Measurements from ENCODE around the gene UVRAG. TPM values are rescaled to one million over a fixed set of nuclear protein-coding genes. Genes with fewer than 3 reads are reported as not detected.
A peak's percentile ranks its signal among the peaks of the same experiment; 100 is the strongest.

The UVRAG gene
- total and polyA plus RNA-seq, 2 of the 13 experiments (the other 11 are each of a cell fraction or from before 2014, with no cell fraction given) = 9.7 to 17.3 TPM

GRCh38 chr11:75795276-75796090, 19.5 kb upstream of the UVRAG start (continued):
- TF ChIP-seq ZNF724P (CRISPR knock-in tag; IDR thresholded peaks at IDR 0.05; ENCODE audit: borderline replicate concordance) = no peak
- TF ChIP-seq SOX6 (IDR thresholded peaks at IDR 0.05) = no peak
- peak; percentile 36; the same call in 1 of the 2 replicates for TF ChIP-seq SOX6 (CRISPR knock-in tag; IDR thresholded peaks at IDR 0.05)
- TF ChIP-seq PRDM10 (CRISPR knock-in tag; IDR thresholded peaks at IDR 0.05; ENCODE audit: low read depth) = no peak; the same call in 1 of the 2 replicates
- no peak for TF ChIP-seq ZNF333 (CRISPR knock-in tag; IDR thresholded peaks at IDR 0.05; ENCODE audit: borderline replicate concordance)
- no peak for TF ChIP-seq AFF4 (CRISPR knock-in tag; IDR thresholded peaks at IDR 0.05)
- no peak for TF ChIP-seq ZBTB49 (CRISPR knock-in tag; IDR thresholded peaks at IDR 0.05; ENCODE audit: borderline replicate concordance)
- no peak for TF ChIP-seq CAMTA2 (CRISPR knock-in tag; IDR thresholded peaks at IDR 0.05; ENCODE audit: borderline replicate concordance)
- TF ChIP-seq WIZ (CRISPR knock-in tag; IDR thresholded peaks at IDR 0.05) = no peak
- TF ChIP-seq CCAR2 (optimal IDR thresholded peaks at IDR 0.05; ENCODE audit: low read depth, low read length) = no peak
- TF ChIP-seq POLR2A (IDR thresholded peaks at IDR 0.05; ENCODE audit: insufficient read depth in 1 of 2, low read depth in 2 of 2, low read length in 2 of 2) = no peak
- no peak for TF ChIP-seq ARID3A (IDR thresholded peaks at IDR 0.05; ENCODE audit: low read depth, low read length)
- TF ChIP-seq ZNF121 (CRISPR knock-in tag; IDR thresholded peaks at IDR 0.05) = peak; percentile 20; the same call in 1 of the 2 replicates
- no peak for TF ChIP-seq BCL3 (CRISPR knock-in tag; IDR thresholded peaks at IDR 0.05)
- TF ChIP-seq ZNF326 (CRISPR knock-in tag; IDR thresholded peaks at IDR 0.05; ENCODE audit: borderline replicate concordance) = no peak

Data from HepG2 (cell line).